Kidney (tissue), 14 donors: Measurements from ENCODE around the gene NECTIN1. TPM values are rescaled to one million over a fixed set of nuclear protein-coding genes. Genes with fewer than 3 reads are reported as not detected.

Experiments
- DNase-seq, 5 donors: peaks; one replicate each; pipeline ENCODE4 v3.0.0-alpha.2; 2013 to 2020
- FAIRE-seq: peaks from 2 replicates; lab custom pipeline; 2012; peaks lifted over from hg19 to GRCh38; lab: Jason Lieb, UNC
- H3K27ac ChIP-seq, 2 donors: one replicate each; pipeline ENCODE4 v1.7.0; 2013; ENCODE audit warnings: low read depth in 2 of 2, low read length in 2 of 2, inconsistent platforms in 1 of 2
- H3K27me3 ChIP-seq: one replicate; pipeline ENCODE4 v1.7.1; 2013; ENCODE audit warnings: low read length, inconsistent platforms; ENCODE audit not compliant: control insufficient read depth, insufficient read depth
- H3K36me3 ChIP-seq, 3 donors: one replicate each; pipeline versions ENCODE4 v1.7.0 to v1.7.1; 2013; ENCODE audit warnings: low read length in 3 of 3, control low read depth in 1 of 3, inconsistent platforms in 1 of 3; ENCODE audit not compliant: insufficient read depth in 3 of 3, control insufficient read depth in 2 of 3
- H3K4me1 ChIP-seq, 3 donors: one replicate each; pipeline versions ENCODE4 v1.7.0 to v1.7.1; 2013; ENCODE audit warnings: low read length in 3 of 3, inconsistent platforms in 1 of 3, low read depth in 1 of 3; ENCODE audit not compliant: control insufficient read depth in 2 of 3, insufficient read depth in 2 of 3
- H3K4me3 ChIP-seq, 3 donors: one replicate each; pipeline versions ENCODE4 v1.7.0 to v1.8.1; 2013; ENCODE audit warnings: low read length in 3 of 3, control low read depth in 1 of 3, inconsistent platforms in 1 of 3
- H3K9ac ChIP-seq, 3 donors: one replicate each; pipeline versions ENCODE4 v1.7.0 to v1.7.1; 2013; ENCODE audit warnings: low read length in 3 of 3, control low read depth in 1 of 3, inconsistent platforms in 1 of 3
- H3K9me3 ChIP-seq, 3 donors: one replicate each; pipeline versions ENCODE4 v1.7.0 to v1.7.1; 2013; ENCODE audit warnings: low read length in 3 of 3, control low read depth in 1 of 3, inconsistent platforms in 1 of 3; ENCODE audit not compliant: control insufficient read depth in 2 of 3, insufficient read depth in 1 of 3
- intact Hi-C: fragments of 100-400 bp; cut with DNase I; formaldehyde crosslinking; loops from one replicate; pipeline ENCODE4 v1.11.1; 2022
- polyA plus RNA-seq: library from polyadenylated mRNA; stranded (reverse); fragments of 350-450 nt; fragmentation: Illumina TruSeq; extraction: RNeasy Lipid Tissue Mini Kit (QIAGEN cat#74804); gene quantifications from one replicate; pipeline ENCODE4 v1.2.3, GENCODE V29; 2014; ENCODE audit warnings: low read depth, low replicate concordance; ENCODE audit not compliant: insufficient read depth
- total RNA-seq: library from RNA; stranded (reverse); fragmentation: NEBNext Ultra II Directional; extraction: Animal tissue kit (Norgen Biotek cat#: 25700); gene quantifications from one replicate; pipeline ENCODE4 v1.2.1, GENCODE V29; 2021
- TF ChIP-seq, protein P1 (sequence below): IDR thresholded peaks from 3 replicates; pipeline ENCODE4 v1.5.1; 2012; ENCODE audit warnings: mild to moderate bottlenecking, moderate library complexity, borderline replicate concordance; ENCODE audit not compliant: insufficient read depth; ENCODE audit errors: extremely low read depth
- donor health status: control.
- donor health status: control.
- donor health status: control.
- donor health status: control.
- donor health status: control.
- donor health status: DM: yes; HTN: yes; CAD: no.
- donor health status: Normal renal cell carcinoma (clear cell type).

NECTIN1 gene
- total and polyA plus RNA-seq, 2 donors from 2014 or later, result 6.0 to 13.2 TPM

DNA sequence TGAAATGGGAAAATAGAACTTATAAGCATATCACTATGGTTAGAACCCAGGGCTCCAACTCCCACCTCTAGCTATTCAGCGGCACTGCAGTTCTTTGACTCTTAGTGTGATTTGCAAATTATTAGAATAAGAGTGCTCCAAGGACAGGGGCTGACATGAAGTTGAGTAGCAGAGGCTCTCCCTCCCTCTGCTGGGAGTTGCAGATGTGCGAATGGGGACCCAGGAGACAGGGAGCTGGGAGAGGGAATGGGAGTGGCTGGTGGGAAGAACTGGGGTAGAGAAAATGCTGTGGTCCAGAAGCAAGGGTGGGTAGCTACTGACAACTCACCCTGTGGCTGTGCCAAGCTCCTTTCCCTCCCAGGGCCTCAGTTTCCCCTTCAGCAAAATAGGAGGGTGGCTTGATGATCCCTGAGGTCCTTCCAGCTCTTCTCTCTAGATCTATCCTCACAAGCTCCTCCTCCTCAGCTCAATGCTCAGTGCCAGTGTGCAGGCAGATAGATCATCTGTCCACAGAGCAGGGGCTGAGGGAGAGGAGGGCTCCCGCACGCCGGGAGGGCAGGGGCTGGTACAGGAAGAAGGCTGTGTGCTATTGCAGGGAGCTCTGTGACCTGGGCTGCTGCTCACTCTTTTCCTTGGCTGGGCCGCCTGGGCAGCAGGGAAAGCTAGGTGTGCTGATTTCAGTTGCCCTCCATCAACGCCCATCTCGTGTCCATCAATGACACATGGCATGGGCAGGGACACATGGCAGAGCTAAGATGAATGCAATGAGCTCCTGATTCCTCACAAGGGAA is 99.0 kb downstream of the NECTIN1 start:
- DNase-seq (no peak), FAIRE-seq (no peak)
- Histone ChIP-seq H3K4me1 (no peaks in the 10 kb centered on the region), H3K9ac (no peak overlapping the region), H3K27ac (no peak overlapping the region), H3K9me3 (no peaks in the 10 kb centered on the region), H3K4me3 (no peak overlapping the region), H3K36me3 (no peaks in the 10 kb centered on the region), H3K27me3 (no peaks in the 10 kb centered on the region)
- intact Hi-C loops, result no loop called here
- TF ChIP-seq, protein P1, sequence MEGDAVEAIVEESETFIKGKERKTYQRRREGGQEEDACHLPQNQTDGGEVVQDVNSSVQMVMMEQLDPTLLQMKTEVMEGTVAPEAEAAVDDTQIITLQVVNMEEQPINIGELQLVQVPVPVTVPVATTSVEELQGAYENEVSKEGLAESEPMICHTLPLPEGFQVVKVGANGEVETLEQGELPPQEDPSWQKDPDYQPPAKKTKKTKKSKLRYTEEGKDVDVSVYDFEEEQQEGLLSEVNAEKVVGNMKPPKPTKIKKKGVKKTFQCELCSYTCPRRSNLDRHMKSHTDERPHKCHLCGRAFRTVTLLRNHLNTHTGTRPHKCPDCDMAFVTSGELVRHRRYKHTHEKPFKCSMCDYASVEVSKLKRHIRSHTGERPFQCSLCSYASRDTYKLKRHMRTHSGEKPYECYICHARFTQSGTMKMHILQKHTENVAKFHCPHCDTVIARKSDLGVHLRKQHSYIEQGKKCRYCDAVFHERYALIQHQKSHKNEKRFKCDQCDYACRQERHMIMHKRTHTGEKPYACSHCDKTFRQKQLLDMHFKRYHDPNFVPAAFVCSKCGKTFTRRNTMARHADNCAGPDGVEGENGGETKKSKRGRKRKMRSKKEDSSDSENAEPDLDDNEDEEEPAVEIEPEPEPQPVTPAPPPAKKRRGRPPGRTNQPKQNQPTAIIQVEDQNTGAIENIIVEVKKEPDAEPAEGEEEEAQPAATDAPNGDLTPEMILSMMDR, result no peak

DNA sequence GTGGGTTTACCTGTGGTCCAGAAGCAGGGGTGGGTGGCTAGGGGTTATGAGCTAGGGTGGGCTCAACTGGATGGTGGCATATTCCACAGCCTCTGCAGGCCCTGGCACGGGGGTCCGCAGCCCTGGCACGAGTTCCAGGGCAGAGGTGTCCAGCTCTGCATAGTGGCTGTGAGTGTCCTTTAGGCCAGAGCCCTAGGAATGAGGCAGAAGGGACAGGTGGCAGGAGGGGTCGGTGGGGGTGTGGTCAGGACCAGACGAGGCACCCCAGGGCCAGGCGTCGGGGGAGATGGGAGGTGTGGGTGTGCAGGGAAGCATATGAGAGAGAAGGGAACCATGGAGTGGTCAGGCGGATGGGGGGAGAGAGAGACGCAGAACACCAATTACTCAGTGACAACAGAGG is 99.9 kb downstream of the NECTIN1 start:
- no peaks in the 10 kb centered on the region for H3K4me1 ChIP-seq
- TF ChIP-seq, protein P1, result no peak
- no peaks in the 10 kb centered on the region for H3K36me3 ChIP-seq
- intact Hi-C loops, result no loop called here
- no peaks in the 10 kb centered on the region for H3K27me3 ChIP-seq
- H3K4me3 ChIP-seq, result no peak overlapping the region
- H3K9ac ChIP-seq, result no peak overlapping the region
- H3K9me3 ChIP-seq, result no peaks in the 10 kb centered on the region
- no peak for DNase-seq
- H3K27ac ChIP-seq, result no peak overlapping the region
- FAIRE-seq, result no peak

DNA sequence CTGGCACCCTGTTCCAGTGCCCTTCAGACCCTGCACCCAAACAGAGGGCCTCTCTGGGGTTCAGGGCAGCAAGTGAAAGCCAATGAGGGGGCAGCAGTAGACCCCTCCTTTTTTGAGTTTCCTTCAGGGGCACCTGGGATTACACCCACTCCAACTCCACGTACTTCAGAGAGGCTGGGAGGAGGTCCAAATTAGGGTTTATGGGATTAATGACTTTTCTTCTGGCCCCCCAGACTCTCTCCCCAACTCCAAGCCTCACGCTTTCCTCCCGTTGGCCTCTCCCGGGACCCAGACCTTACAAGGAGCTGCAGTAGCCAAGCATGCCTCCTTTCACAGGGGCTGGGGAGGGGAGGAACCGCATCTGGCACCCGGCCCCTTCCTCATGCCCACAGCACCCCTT is 101.7 kb downstream of the NECTIN1 start:
- no peak overlapping the region for H3K4me3 ChIP-seq
- no peaks in the 10 kb centered on the region for H3K4me1 ChIP-seq
- no peaks in the 10 kb centered on the region for H3K36me3 ChIP-seq
- FAIRE-seq (no peak), DNase-seq (no peak)
- H3K9me3 ChIP-seq, result no peaks in the 10 kb centered on the region
- TF ChIP-seq, protein P1, result no peak
- intact Hi-C loops, result no loop called here
- no peaks in the 10 kb centered on the region for H3K27me3 ChIP-seq
- no peak overlapping the region for H3K9ac ChIP-seq
- H3K27ac ChIP-seq, result no peak overlapping the region
